ENCODE results near the gene CHRM4. TPM values are rescaled to one million over a fixed set of nuclear protein-coding genes. Genes with fewer than 3 reads are reported as not detected.
"Not testable (repeated sequence)": the region's sequence is repeated elsewhere in the genome, so short reads cannot be mapped to it uniquely, and the experiment has no call there.

The CHRM4 gene
- total and polyA plus RNA-seq, 12 donors, result 0.14 to 0.81 (median 0.39) TPM; not detected in 6

DNA sequence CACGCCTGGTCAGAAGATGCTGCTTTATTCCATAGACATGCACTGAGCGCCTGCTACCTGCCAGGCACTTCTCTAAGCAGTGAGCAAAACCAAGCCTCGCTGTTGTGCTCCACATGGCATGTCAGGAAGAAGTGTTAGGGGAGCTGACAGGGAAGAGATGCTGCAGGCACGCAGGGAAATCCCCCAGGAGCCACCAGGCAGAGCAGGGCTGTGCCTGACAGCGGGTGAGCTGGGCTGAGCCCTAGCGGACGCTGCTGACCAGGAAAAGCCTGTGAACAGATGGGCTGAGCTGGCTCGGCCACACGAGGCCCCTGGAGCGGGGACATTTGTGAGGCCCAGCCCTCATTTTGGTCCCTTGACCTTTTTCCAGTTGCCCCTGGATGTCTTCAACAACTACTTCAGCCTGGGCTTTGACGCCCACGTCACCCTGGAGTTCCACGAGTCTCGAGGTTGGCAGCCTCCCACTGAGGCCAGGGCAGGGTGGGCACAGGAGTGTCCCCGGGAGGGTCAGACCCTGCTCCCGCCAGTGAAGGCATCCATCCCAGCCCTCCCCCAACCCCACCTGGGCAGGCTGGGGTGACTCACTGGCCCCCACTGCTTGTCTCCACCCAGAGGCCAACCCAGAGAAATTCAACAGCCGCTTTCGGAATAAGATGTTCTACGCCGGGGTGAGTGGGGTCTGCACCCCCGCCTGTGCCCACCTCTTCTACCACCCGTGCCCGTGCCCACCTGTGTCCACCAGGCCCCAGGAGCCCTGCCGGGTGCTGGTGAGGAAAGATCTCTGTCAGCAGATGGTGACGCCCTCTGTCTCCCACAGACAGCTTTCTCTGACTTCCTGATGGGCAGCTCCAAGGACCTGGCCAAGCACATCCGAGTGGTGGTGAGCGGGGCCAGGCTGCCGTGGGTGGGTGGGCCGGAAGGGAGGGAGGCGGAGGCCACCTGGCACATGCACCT, 17.5 kb downstream of the CHRM4 start:
- intact Hi-C loops (cut with DNase I), result no loop called here
- Histone ChIP-seq H3K9me3 (replicated peaks in 1 of 3) (no peaks in the 10 kb centered on the region), H3K4me3 (no peak overlapping the region), H3K27me3 (no peaks in the 10 kb centered on the region), H3K4me1 (replicated peaks in 1 of 2) (no peaks in the 10 kb centered on the region), H3K27ac (no peak overlapping the region), H3K36me3 (replicated peaks in 1 of 2) (peaks cover 0 to 65% of the 10 kb centered on the region in 2 donors)
- no peak for DNase-seq
- TF ChIP-seq POLR2A (IDR thresholded peaks at IDR 0.05), result no peak
- TF ChIP-seq, protein P1, sequence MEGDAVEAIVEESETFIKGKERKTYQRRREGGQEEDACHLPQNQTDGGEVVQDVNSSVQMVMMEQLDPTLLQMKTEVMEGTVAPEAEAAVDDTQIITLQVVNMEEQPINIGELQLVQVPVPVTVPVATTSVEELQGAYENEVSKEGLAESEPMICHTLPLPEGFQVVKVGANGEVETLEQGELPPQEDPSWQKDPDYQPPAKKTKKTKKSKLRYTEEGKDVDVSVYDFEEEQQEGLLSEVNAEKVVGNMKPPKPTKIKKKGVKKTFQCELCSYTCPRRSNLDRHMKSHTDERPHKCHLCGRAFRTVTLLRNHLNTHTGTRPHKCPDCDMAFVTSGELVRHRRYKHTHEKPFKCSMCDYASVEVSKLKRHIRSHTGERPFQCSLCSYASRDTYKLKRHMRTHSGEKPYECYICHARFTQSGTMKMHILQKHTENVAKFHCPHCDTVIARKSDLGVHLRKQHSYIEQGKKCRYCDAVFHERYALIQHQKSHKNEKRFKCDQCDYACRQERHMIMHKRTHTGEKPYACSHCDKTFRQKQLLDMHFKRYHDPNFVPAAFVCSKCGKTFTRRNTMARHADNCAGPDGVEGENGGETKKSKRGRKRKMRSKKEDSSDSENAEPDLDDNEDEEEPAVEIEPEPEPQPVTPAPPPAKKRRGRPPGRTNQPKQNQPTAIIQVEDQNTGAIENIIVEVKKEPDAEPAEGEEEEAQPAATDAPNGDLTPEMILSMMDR (IDR thresholded peaks at IDR 0.05), result no peak
- 88 to 92% (median 90%) methylated on average over 16 to 30 of the region's 30 CpGs for WGBS, 4 donors

DNA sequence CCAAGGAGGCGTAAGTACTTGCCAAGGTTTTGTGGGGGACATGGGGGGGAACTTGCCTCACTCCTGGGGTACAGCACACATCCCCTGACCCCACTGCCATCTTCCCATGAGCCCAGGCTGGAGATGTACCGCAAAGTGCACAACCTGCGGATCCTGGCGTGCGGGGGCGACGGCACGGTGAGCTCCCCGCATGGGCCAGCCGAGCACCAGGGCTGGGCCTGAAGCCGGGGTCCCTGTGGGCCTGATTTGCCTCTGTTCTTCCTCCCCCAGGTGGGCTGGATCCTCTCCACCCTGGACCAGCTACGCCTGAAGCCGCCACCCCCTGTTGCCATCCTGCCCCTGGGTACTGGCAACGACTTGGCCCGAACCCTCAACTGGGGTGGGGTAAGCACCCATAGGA, 19.1 kb downstream of the CHRM4 start:
- H3K4me1 ChIP-seq (replicated peaks in 1 of 2); H3K27me3 ChIP-seq; DNase-seq; H3K27ac ChIP-seq; H3K4me3 ChIP-seq; intact Hi-C loops (cut with DNase I); H3K9me3 ChIP-seq (replicated peaks in 1 of 3): not testable (repeated sequence)
- peaks cover 0 to 79% of the 10 kb centered on the region in 2 donors for H3K36me3 ChIP-seq (replicated peaks in 1 of 2)
- WGBS, 4 donors, result 82 to 100% (median 96%) methylated on average over 1 to 15 of the region's 15 CpGs

DNA sequence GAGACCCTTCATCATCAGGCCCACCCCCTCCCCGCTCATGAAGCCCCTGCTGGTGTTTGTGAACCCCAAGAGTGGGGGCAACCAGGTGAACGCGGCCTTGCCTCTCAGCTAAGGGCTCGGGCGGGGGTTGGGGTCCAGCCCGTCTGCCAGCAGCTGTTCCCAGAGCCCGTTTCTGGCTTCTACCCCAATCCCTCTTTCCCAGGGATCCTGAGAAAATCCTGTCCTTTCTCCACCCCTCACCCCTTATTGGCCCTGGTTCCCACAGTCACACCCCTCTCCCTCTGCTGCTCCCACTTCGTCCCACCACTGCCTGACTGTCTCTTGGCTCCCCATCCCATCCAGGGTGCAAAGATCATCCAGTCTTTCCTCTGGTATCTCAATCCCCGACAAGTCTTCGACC, 19.5 kb downstream of the CHRM4 start:
- DNase-seq, result no peak
- WGBS, 4 donors, result 70 to 89% (median 87%) methylated on average over 9 to 10 of the region's 10 CpGs
- TF ChIP-seq POLR2A (IDR thresholded peaks at IDR 0.05), result no peak
- TF ChIP-seq, protein P1 (IDR thresholded peaks at IDR 0.05), result no peak
- intact Hi-C loops (cut with DNase I), result no loop called here
- Histone ChIP-seq H3K4me1 (replicated peaks in 1 of 2) (peaks cover 0 to 4% of the 10 kb centered on the region in 2 donors), H3K36me3 (replicated peaks in 1 of 2) (peaks cover 0 to 79% of the 10 kb centered on the region in 2 donors), H3K4me3 (no peak overlapping the region), H3K27ac (no peak overlapping the region), H3K9me3 (replicated peaks in 1 of 3) (no peaks in the 10 kb centered on the region), H3K27me3 (no peaks in the 10 kb centered on the region)

DNA sequence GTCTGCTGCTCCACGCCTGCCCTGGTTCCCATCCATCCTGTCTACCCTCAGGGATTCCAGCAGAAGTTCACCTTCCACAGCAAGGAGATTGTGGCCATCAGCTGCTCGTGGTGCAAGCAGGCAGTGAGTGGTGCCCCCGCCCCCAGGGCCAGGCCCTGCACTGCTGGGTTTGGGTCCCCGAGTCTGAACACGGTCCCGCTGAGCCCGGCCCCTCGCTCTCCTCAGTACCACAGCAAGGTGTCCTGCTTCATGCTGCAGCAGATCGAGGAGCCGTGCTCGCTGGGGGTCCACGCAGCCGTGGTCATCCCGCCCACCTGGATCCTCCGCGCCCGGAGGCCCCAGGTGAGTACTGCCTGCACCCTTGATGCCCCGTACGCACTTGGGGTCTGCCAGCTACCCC, 20.3 kb downstream of the CHRM4 start:
- WGBS, 4 donors, result 96 to 97% (median 96%) methylated on average over 17 to 19 of the region's 19 CpGs; no CpG with 5 or more reads in 1 of the 4 donors
- intact Hi-C loops (cut with DNase I), result not testable (repeated sequence)
- peaks cover 0 to 74% of the 10 kb centered on the region in 2 donors for H3K36me3 ChIP-seq (replicated peaks in 1 of 2)

DNA sequence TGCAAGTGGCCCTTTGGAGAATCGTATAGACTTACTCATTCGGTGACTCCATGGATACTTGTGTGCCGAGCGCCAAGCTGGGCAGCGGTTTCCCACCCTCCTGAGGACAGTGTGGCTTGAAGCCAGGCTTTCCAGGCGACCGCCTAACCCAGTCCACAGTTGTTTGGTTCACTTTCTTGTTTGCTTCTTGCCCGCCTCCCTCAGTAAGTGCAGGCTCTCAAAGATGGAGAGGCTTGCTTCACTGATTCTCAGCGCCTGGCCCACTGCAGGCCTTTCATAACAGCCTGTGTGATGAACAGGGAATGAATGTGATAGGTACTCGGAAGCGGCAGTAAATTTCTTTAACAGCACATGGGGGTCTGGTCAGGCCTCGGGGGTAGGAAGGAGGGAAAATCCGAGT, 21.3 kb downstream of the CHRM4 start:
- Histone ChIP-seq H3K36me3 (replicated peaks in 1 of 2) (peaks cover 0 to 64% of the 10 kb centered on the region in 2 donors), H3K9me3 (replicated peaks in 1 of 3) (no peaks in the 10 kb centered on the region), H3K27ac (no peak overlapping the region), H3K27me3 (no peaks in the 10 kb centered on the region), H3K4me1 (replicated peaks in 1 of 2) (peaks cover 0 to 4% of the 10 kb centered on the region in 2 donors), H3K4me3 (no peak overlapping the region)
- no peak for DNase-seq
- WGBS, 4 donors, result 83 to 87% (median 85%) methylated on average over 11 to 13 of the region's 13 CpGs
- intact Hi-C loops (cut with DNase I), result no loop called here
- TF ChIP-seq, protein P1 (IDR thresholded peaks at IDR 0.05), result no peak
- TF ChIP-seq POLR2A (IDR thresholded peaks at IDR 0.05), result no peak

More for the DNA sequence above, 20.3 kb downstream of the CHRM4 start:
- not testable (repeated sequence) for H3K4me1 ChIP-seq (replicated peaks in 1 of 2); H3K4me3 ChIP-seq; H3K27ac ChIP-seq; H3K27me3 ChIP-seq; H3K9me3 ChIP-seq (replicated peaks in 1 of 3); DNase-seq
